DND-41 (cell line): ENCODE data around the gene SDK2.

ENCODE experiments used
- ATAC-seq: fragments of 200-7000 bp; cut with Tn5 transposase; 3 replicates; pipeline ENCODE4 v1.9.1; 2021; ENCODE audit warnings: low read depth; ENCODE audit not compliant: insufficient read depth
- DNase-seq: peaks from one replicate; pipeline ENCODE4 v3.0.0-alpha.2; 2020
- H2AFZ ChIP-seq: 2 replicates; pipeline ENCODE4 v1.6.0; 2012; ENCODE audit warnings: low read depth, low read length
- H3K27ac ChIP-seq: 2 replicates; pipeline ENCODE4 v1.5.1; 2012; ENCODE audit warnings: low read length, inconsistent platforms
- H3K27me3 ChIP-seq: fragments of 200-600 bp; sonication (generic); 2 replicates; pipeline ENCODE4 v1.6.0; 2012; ENCODE audit warnings: low read length, mild to moderate bottlenecking, inconsistent platforms; ENCODE audit not compliant: insufficient read depth, poor library complexity
- H3K36me3 ChIP-seq: 2 replicates; pipeline ENCODE4 v1.5.1; 2012; ENCODE audit warnings: low read length, inconsistent platforms; ENCODE audit not compliant: insufficient read depth
- H3K4me1 ChIP-seq: 2 replicates; pipeline ENCODE4 v1.5.1; 2012; ENCODE audit warnings: mild to moderate bottlenecking, low read length; ENCODE audit not compliant: insufficient read depth
- H3K4me2 ChIP-seq: 2 replicates; pipeline ENCODE4 v1.6.0; 2012; ENCODE audit warnings: mild to moderate bottlenecking, moderate library complexity, low read length, inconsistent platforms; ENCODE audit not compliant: insufficient read depth
- H3K4me3 ChIP-seq, 2 experiments: fragments of 200-600 bp in 1 of 2; shearing (Covaris generic) in 1 of 2; 2 replicates each; pipeline ENCODE4 v1.5.1; 2012 to 2016; ENCODE audit warnings: inconsistent platforms in 2 of 2, low read length in 2 of 2, mild to moderate bottlenecking in 2 of 2, low read depth in 1 of 2, moderate library complexity in 1 of 2
- H3K79me2 ChIP-seq: 2 replicates; pipeline ENCODE4 v1.6.0; 2012; ENCODE audit warnings: low read length, inconsistent platforms; ENCODE audit not compliant: insufficient read depth
- H3K9ac ChIP-seq: 2 replicates; pipeline ENCODE4 v1.6.0; 2012; ENCODE audit warnings: low read depth, mild to moderate bottlenecking, inconsistent platforms, low read length, moderate library complexity
- H3K9me3 ChIP-seq: 2 replicates; pipeline ENCODE4 v1.5.1; 2012; ENCODE audit warnings: low read length, moderate library complexity, mild to moderate bottlenecking, inconsistent platforms; ENCODE audit not compliant: insufficient read depth, severe bottlenecking
- H4K20me1 ChIP-seq: 2 replicates; pipeline ENCODE4 v1.6.0; 2012; ENCODE audit warnings: low read length; ENCODE audit not compliant: insufficient read depth
- CTCF ChIP-seq: IDR thresholded peaks from 2 replicates; pipeline ENCODE4 v1.5.1; 2012; ENCODE audit warnings: borderline replicate concordance, low read length, moderate library complexity, mild to moderate bottlenecking; ENCODE audit not compliant: poor library complexity, severe bottlenecking; ENCODE audit errors: extremely low read depth
- EZH2 ChIP-seq: IDR thresholded peaks from 3 replicates; pipeline ENCODE4 v1.6.1; 2012; ENCODE audit warnings: borderline replicate concordance, low read depth, mild to moderate bottlenecking, moderate library complexity, low read length, inconsistent platforms; ENCODE audit not compliant: severe bottlenecking

Gene SDK2

DNA sequence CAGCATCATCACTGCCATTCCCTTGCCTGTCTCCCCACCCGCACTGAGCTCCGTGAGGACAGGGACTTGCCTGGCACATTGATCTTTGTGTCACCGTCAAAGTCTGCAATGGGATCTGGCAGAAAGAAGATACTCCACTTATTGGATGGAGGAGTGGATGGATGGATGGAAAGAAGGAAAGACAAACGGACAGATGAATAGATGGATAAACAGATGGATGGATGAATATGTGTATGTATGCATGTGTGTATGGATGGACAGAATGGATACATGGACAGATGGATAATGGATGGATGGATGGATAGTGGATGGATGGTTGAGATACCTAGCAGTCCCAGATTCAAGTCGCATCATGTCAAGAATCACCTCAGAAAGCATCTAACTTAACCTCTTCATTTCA is 99.9 kb downstream of the SDK2 start:
- no peak for DNase-seq
- no peaks in the 10 kb centered on the region for H3K9me3 ChIP-seq
- no peak for ATAC-seq
- TF ChIP-seq EZH2 = no peak
- no peak for TF ChIP-seq CTCF
- no peaks in the 10 kb centered on the region; the same call in 1 of the 2 replicates for H3K4me1 ChIP-seq
- no peaks in the 10 kb centered on the region for H3K79me2 ChIP-seq
- H2AFZ ChIP-seq = no peak overlapping the region
- no peak overlapping the region for H3K4me2 ChIP-seq
- H3K27ac ChIP-seq = no peak overlapping the region
- no peak overlapping the region for H3K4me3 ChIP-seq
- no peaks in the 10 kb centered on the region for H3K36me3 ChIP-seq
- no peaks in the 10 kb centered on the region for H3K27me3 ChIP-seq
- no peak overlapping the region for H3K9ac ChIP-seq
- no peaks in the 10 kb centered on the region for H4K20me1 ChIP-seq

DNA sequence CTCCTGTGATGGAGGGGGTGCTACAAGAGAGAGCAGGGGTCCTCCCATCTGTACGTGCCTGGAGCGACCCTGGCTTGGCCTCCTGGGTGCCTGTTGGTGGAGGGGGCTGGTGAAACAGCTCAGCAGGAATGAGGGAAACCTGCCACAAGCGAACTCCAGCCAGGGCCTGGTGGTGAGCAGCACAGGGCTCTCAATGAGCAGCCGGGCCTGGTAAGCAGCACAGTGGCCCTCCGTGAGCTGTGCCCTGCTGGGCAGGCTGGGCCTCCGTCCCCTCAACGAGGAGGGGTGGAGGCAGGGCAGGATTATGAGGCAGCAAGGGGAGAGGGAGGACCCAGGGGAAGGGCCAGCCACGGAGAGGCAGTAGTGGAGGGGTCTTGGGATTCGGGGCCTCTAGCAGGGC is 101.9 kb downstream of the SDK2 start:
- Histone ChIP-seq H3K27ac (no peak overlapping the region), H3K79me2 (no peaks in the 10 kb centered on the region), H3K4me3 (no peak overlapping the region), H3K4me2 (no peak overlapping the region), H3K9me3 (no peaks in the 10 kb centered on the region), H4K20me1 (no peaks in the 10 kb centered on the region), H2AFZ (no peak overlapping the region), H3K27me3 (no peaks in the 10 kb centered on the region), H3K9ac (no peak overlapping the region), H3K36me3 (no peaks in the 10 kb centered on the region), H3K4me1 (no peaks in the 10 kb centered on the region; the same call in 1 of the 2 replicates)
- ATAC-seq (no peak), DNase-seq (no peak)
- TF ChIP-seq EZH2 = no peak
- no peak for TF ChIP-seq CTCF

GRCh38 chr17:73541561-73541981 is 102.7 kb downstream of the SDK2 start:
- Histone ChIP-seq H3K9ac (no peak overlapping the region), H3K4me3 (no peak overlapping the region), H3K79me2 (no peaks in the 10 kb centered on the region), H3K4me2 (no peak overlapping the region), H3K27ac (no peak overlapping the region), H2AFZ (no peak overlapping the region), H3K9me3 (no peaks in the 10 kb centered on the region), H3K4me1 (no peaks in the 10 kb centered on the region), H4K20me1 (no peaks in the 10 kb centered on the region), H3K36me3 (no peaks in the 10 kb centered on the region), H3K27me3 (no peaks in the 10 kb centered on the region)
- TF ChIP-seq CTCF (no peak), EZH2 (no peak)
- DNase-seq = no peak
- ATAC-seq = no peak

GRCh38 chr17:73541111-73541510 is 103.1 kb downstream of the SDK2 start:
- DNase-seq (no peak), ATAC-seq (no peak)
- no peaks in the 10 kb centered on the region for H3K9me3 ChIP-seq
- H3K27ac ChIP-seq = no peak overlapping the region
- no peaks in the 10 kb centered on the region for H3K79me2 ChIP-seq
- H3K4me2 ChIP-seq = no peak overlapping the region
- H4K20me1 ChIP-seq = no peaks in the 10 kb centered on the region
- no peak overlapping the region for H3K4me3 ChIP-seq
- no peaks in the 10 kb centered on the region for H3K4me1 ChIP-seq
- no peaks in the 10 kb centered on the region for H3K36me3 ChIP-seq
- H3K9ac ChIP-seq = no peak overlapping the region
- no peak for TF ChIP-seq EZH2
- no peak for TF ChIP-seq CTCF
- H2AFZ ChIP-seq = no peak overlapping the region
- H3K27me3 ChIP-seq = no peaks in the 10 kb centered on the region
